Erythroblast (primary cell): Measurements from ENCODE around the gene COL6A3.

Experiments
- GATA1 ChIP-seq: IDR thresholded peaks from 2 replicates; pipeline ENCODE4 v1.6.1; 2011; ENCODE audit warnings: low read depth, mild to moderate bottlenecking, control low read depth, low read length, moderate library complexity
- POLR2A ChIP-seq: IDR thresholded peaks from 2 replicates; pipeline ENCODE4 v1.6.1; 2011; ENCODE audit warnings: mild to moderate bottlenecking, low read length

- TF ChIP-seq POLR2A (no peak), GATA1 (no peak)
These were observed 109.0 kb downstream of the COL6A3 start for GRCh38 chr2:237304763-237305514.
